Heart left ventricle (tissue), 16 donors: ENCODE data around the gene IL1RN. TPM values are rescaled to one million over a fixed set of nuclear protein-coding genes. Genes with fewer than 3 reads are reported as not detected.

ENCODE experiments used
- ATAC-seq, 4 donors: fragments of 200-7000 bp; cut with Tn5 transposase; one replicate each; pipeline ENCODE4 v1.9.1; 2020 to 2022; ENCODE audit warnings: moderate library complexity in 4 of 4, mild to moderate bottlenecking in 3 of 4, moderate number of reproducible peaks in 1 of 4
- DNase-seq, 5 donors: peaks; one replicate each; pipeline ENCODE4 v3.0.0-alpha.2; 2020
- H3K27ac ChIP-seq, 12 donors: fragments of 200-600 bp; sonication (generic) in 4 of 12; one replicate each; pipeline versions ENCODE4 v1.5.0 to v1.8.0; 2016 to 2022; ENCODE audit warnings: mild to moderate bottlenecking in 2 of 12
- H3K27me3 ChIP-seq, 9 donors: fragments of 200-600 bp; sonication (generic) in 2 of 9; one replicate each; pipeline versions ENCODE4 v1.5.1 to v1.8.0; 2016 to 2022; ENCODE audit warnings: mild to moderate bottlenecking in 3 of 9
- H3K36me3 ChIP-seq, 9 donors: fragments of 200-600 bp; sonication (generic) in 2 of 9; one replicate each; pipeline versions ENCODE4 v1.5.0 to v1.8.0; 2018 to 2022; ENCODE audit warnings: mild to moderate bottlenecking in 2 of 9
- H3K4me1 ChIP-seq, 12 donors: fragments of 200-600 bp; sonication (generic) in 4 of 12; one replicate each; pipeline versions ENCODE4 v1.5.0 to v1.8.0; 2016 to 2022; ENCODE audit warnings: mild to moderate bottlenecking in 3 of 12
- H3K4me3 ChIP-seq, 12 donors: fragments of 200-600 bp; sonication (generic) in 4 of 12; one replicate each; pipeline versions ENCODE4 v1.5.0 to v1.8.0; 2017 to 2022; ENCODE audit warnings: mild to moderate bottlenecking in 9 of 12, moderate library complexity in 4 of 12
- H3K9me3 ChIP-seq, 12 donors: fragments of 200-600 bp; sonication (generic) in 4 of 12; one replicate each; pipeline versions ENCODE4 v1.5.0 to v1.8.0; 2016 to 2022; ENCODE audit warnings: mild to moderate bottlenecking in 1 of 12
- POLR2A ChIP-seq, 2 donors: fragments of 450-650 bp; IDR thresholded peaks; one replicate each; pipeline ENCODE4 v1.6.1; 2017; ENCODE audit warnings: antibody characterized with exemption in 2 of 2, mild to moderate bottlenecking in 2 of 2, moderate library complexity in 2 of 2
- WGBS, 4 donors: extraction: QIAGEN DNeasy Blood & Tissue Kit in 2 of 4; methylation state at CpG; one replicate each; pipeline versions ENCODE4 v1.1.5 to v1.1.7; 2013 to 2018; 5-methylcytosine and 5-hydroxymethylcytosine counted together
- intact Hi-C, 10 donors: fragments of 100-400 bp; cut with DNase I; formaldehyde crosslinking; loops; one replicate each; pipeline versions ENCODE4 v1.11.1 to v1.14.2; 2022
- long read RNA-seq, 3 donors: library from polyadenylated mRNA; unstranded; transcript quantifications; one replicate each; pipeline ENCODE4 v2.0.0, GENCODE V29; 2020 to 2021
- polyA plus RNA-seq, 2 donors: library from polyadenylated mRNA; stranded (reverse); fragments of 200-250 nt; gene quantifications; one replicate each; pipeline ENCODE4 v1.2.3, GENCODE V29; 2013
- total RNA-seq, 9 donors: library from RNA; depleted of rRNA in 2 of 9; stranded (reverse); fragments of >200 nt in 2 of 9; fragmentation: NEBNext Ultra II Directional in 3 of 9; extraction: Animal tissue kit (Norgen Biotek cat#: 25700) in 3 of 9; gene quantifications; one replicate each; pipeline versions ENCODE4 v1.1.0 to v1.2.4, GENCODE V29; 2016 to 2023
- TF ChIP-seq, protein P1 (sequence below), 12 donors: fragments of 200-600 bp; sonication (generic) in 4 of 12; IDR thresholded peaks; one replicate each; pipeline versions ENCODE4 v1.5.0 to v1.8.0; 2018 to 2022; ENCODE audit warnings: antibody characterized with exemption in 12 of 12, mild to moderate bottlenecking in 5 of 12
- donor health status: ischemic (EF 13 %, LVEDD 7.1; RV severe dilation, severe dysfunction).
- donor health status: healthy with polysubstance abuse.
- donor health status: DM: no; HTN: yes; CAD: no.
- donor health status: DM: no; HTN: no; CAD: no.
- donor health status: ischemic (EF 25% LVEDD 6.9; RV normal size, moderate dysfunction).
- donor health status: ischemic (EF 25% LVEDD 5.7; RV mildly dilated, moderate dysfunction).
- donor health status: healthy.
- donor health status: DM: yes; HTN: yes; CAD: no.
- donor health status: ischemic (EF 35%, LVEDD 5.7; RV mildly dilated, moderate dysfunction).
- donor health status: nonischemic (EF 11% LVEDD 7.7; RV severe dilation, severe dysfunction).
- donor health status: DM: yes; HTN: yes; CAD: no.
- donor health status: PGD.
- donor health status: ischemic (EF 29% LVEDD 5.4; RV normal size, mild dysfunction).
- donor health status: nonischemic (EF 23%, LVEDD 6.1; RV moderate dilation, normal function).

Gene IL1RN
- total RNA-seq (10 to 100 TPM in 1 of 9 donors, 1 to 10 TPM in 4, under 1 TPM in 4; 0.16 to 11.4 (median 1.0) TPM), polyA plus RNA-seq (under 1 TPM; 0.34 to 0.60 TPM)
- long read RNA-seq, donor 1: 0 reads
- long read RNA-seq, donor 2: 0 reads
- long read RNA-seq, donor 3: 0 reads

- peak within 1 kb of the TSS in 1 of 12 donors; percentile 82 for H3K27ac ChIP-seq
Observed at GRCh38 chr2:113126845-113127645, at the start of gene IL1RN. Gene IL1RN (plus strand): TSS chr2:113127598. CDS start chr2:113127625, 27 bp downstream.

GRCh38 chr2:113077921-113078320 lies 49.5 kb upstream of the IL1RN start:
- peaks cover 0 to 5% (median 0%) of the 10 kb centered on the region in 9 donors for H3K27me3 ChIP-seq
- WGBS, 4 donors: 60 to 78% (median 66%) methylated on average over 1 of the region's 1 CpG
- H3K4me3 ChIP-seq: no peak overlapping the region
- no peaks in the 10 kb centered on the region for H3K9me3 ChIP-seq
- no peak overlapping the region for H3K27ac ChIP-seq
- TF ChIP-seq, protein P1, sequence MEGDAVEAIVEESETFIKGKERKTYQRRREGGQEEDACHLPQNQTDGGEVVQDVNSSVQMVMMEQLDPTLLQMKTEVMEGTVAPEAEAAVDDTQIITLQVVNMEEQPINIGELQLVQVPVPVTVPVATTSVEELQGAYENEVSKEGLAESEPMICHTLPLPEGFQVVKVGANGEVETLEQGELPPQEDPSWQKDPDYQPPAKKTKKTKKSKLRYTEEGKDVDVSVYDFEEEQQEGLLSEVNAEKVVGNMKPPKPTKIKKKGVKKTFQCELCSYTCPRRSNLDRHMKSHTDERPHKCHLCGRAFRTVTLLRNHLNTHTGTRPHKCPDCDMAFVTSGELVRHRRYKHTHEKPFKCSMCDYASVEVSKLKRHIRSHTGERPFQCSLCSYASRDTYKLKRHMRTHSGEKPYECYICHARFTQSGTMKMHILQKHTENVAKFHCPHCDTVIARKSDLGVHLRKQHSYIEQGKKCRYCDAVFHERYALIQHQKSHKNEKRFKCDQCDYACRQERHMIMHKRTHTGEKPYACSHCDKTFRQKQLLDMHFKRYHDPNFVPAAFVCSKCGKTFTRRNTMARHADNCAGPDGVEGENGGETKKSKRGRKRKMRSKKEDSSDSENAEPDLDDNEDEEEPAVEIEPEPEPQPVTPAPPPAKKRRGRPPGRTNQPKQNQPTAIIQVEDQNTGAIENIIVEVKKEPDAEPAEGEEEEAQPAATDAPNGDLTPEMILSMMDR (IDR thresholded peaks at IDR 0.05): no peak
- no peak for TF ChIP-seq POLR2A (IDR thresholded peaks at IDR 0.05)
- DNase-seq (no peak), ATAC-seq (no peak)
- peaks cover 0 to 10% (median 0%) of the 10 kb centered on the region in 12 donors for H3K4me1 ChIP-seq
- intact Hi-C loops: no loop called here
- no peaks in the 10 kb centered on the region for H3K36me3 ChIP-seq

More at GRCh38 chr2:113126845-113127645, at the start of gene IL1RN:
- Histone ChIP-seq H3K36me3 (peaks cover 0 to 7% (median 0%) of the 10 kb centered on the region in 9 donors), H3K9me3 (no peaks in the 10 kb centered on the region), H3K4me1 (peaks cover 0 to 36% (median 2%) of the 10 kb centered on the region in 12 donors), H3K4me3 (peak within 1 kb of the TSS in 3 of 12 donors; percentile 10 to 57 (median 26)), H3K27me3 (no peaks in the 10 kb centered on the region)
- WGBS, 4 donors: 87 to 92% (median 90%) methylated on average over 16 of the region's 16 CpGs
- TF ChIP-seq, protein P1 (IDR thresholded peaks at IDR 0.05): no peak
- TF ChIP-seq POLR2A (IDR thresholded peaks at IDR 0.05): no peak
- DNase-seq: peak in 4 of 5 donors; percentile 19 to 40 (median 31)
- peak in 3 of 4 donors; percentile 33 to 62 (median 48) for ATAC-seq
- intact Hi-C loops: no loop called here

DNA sequence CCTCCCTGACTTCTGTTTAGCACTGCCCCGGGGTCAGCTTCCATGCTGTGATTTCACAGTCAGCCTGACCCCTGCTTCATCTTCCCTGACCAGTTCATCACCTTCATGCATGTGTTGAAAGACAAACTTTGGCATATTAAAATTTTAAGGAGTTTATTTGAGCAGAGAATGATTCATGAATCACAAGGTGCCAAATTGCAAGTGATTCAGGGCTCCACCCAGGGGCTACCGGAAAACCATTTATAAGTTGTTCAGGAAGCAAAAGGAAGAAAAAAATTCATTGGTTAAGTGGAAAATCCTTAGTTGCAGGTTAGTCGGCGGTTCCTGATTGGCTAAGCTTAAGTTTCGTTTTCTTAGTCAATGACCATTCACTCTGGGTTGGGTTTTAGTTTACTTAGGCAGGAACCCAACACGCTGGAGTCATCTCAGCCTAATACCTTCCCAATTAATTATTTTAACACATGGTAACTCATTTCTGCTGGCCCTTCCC lies 49.0 kb upstream of the IL1RN start:
- TF ChIP-seq, protein P1 (IDR thresholded peaks at IDR 0.05): no peak
- no peak for TF ChIP-seq POLR2A (IDR thresholded peaks at IDR 0.05)
- ATAC-seq: peak in 2 of 4 donors; percentile 38 to 72
- H3K4me3 ChIP-seq: no peak overlapping the region
- DNase-seq: no peak
- H3K36me3 ChIP-seq: no peaks in the 10 kb centered on the region
- peaks cover 0 to 5% (median 0%) of the 10 kb centered on the region in 9 donors for H3K27me3 ChIP-seq
- H3K9me3 ChIP-seq: no peaks in the 10 kb centered on the region
- intact Hi-C loops: no loop called here
- H3K4me1 ChIP-seq: peaks cover 0 to 8% (median 0%) of the 10 kb centered on the region in 12 donors
- H3K27ac ChIP-seq: no peak overlapping the region
- WGBS, 4 donors: 58 to 64% (median 60%) methylated on average over 6 of the region's 6 CpGs

DNA sequence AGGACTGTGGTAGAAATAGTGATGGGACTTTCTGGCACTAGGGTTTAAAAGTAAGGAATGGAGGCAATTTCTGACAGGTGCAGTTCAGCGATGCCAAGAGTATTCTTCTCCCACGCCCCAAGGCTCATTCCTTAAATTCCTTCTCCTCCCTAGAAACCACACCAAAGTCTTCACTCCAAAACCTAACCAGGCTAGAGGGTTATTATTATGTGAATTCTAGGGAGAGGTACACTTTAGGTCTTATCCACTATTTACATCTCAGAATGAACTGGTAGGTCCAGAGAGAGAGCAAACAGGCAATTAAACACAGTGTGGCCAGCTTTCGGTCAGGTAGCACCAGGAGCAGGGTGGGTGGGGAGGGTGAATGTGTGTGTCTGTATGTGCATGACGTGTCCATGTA lies 48.3 kb upstream of the IL1RN start:
- 78 to 96% (median 89%) methylated on average over 4 of the region's 4 CpGs for WGBS, 4 donors
- no peak for TF ChIP-seq POLR2A (IDR thresholded peaks at IDR 0.05)
- TF ChIP-seq, protein P1 (IDR thresholded peaks at IDR 0.05): no peak

More for the DNA sequence above, 48.3 kb upstream of the IL1RN start:
- H3K27me3 ChIP-seq: peaks cover 0 to 5% (median 0%) of the 10 kb centered on the region in 9 donors
- no peak for DNase-seq
- peaks cover 0 to 3% (median 0%) of the 10 kb centered on the region in 12 donors for H3K4me1 ChIP-seq
- H3K9me3 ChIP-seq: no peaks in the 10 kb centered on the region
- intact Hi-C loops: no loop called here
- no peak overlapping the region for H3K27ac ChIP-seq
- H3K36me3 ChIP-seq: no peaks in the 10 kb centered on the region
- no peak for ATAC-seq
- H3K4me3 ChIP-seq: no peak overlapping the region
